IPS-11a (cell line): ENCODE measurements around the gene DGLUCY.

Experiments
- H3K4me3 ChIP-seq: one replicate; pipeline ENCODE4 v1.5.1; 2013; ENCODE audit warnings: low read depth, low read length, control low read depth

The DGLUCY gene

DNA sequence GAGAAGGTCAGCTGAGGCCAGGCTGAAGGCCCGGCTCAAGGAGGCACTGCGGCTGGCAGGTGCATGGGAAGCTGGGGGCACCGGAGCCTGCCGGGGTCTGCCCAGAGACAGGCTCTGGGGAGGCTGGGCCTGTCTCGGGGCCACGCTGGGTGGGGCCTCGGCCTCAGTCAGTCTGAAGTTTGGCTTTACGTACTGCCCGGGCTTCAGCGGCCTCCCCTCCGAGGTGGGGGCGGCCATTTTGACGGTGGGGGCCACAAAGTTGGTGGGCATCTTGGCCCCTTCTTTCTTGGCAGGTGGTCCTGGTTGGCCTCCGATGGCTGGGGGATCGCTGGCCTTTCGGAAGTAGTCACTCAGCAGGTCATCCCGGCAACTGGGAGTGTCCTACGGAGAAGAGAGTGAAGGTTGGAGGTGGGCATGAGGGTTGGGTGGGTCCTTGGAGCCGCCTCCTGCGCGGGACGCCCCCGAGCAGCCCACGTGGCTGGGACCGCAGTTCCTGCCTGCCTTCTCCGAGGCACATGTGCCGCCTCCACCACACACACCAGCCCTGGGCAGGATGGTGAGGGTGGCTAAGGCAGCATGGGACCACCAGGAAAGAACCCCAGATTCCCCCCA lies 159.5 kb downstream of the DGLUCY start:
- no peak overlapping the region for H3K4me3 ChIP-seq

DNA sequence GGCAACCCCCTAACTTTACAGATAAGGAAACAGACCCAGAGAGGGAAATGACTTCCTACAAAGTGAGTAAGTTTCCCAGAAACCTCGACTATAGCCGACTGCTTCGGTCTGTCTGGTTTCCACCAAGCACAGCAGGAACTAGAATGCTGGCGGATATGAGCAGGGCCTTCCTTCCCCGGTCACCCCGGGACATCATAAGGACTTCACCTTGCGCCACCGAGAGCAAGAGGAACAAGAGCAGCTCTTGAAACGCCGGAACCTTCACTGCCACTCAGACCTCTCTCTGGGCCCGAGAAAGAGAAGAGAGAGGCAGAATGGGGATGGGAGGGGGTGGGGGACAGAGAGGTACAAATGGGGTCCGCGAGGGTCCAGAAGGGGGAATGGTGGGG lies 160.0 kb downstream of the DGLUCY start:
- H3K4me3 ChIP-seq, result no peak overlapping the region

DNA sequence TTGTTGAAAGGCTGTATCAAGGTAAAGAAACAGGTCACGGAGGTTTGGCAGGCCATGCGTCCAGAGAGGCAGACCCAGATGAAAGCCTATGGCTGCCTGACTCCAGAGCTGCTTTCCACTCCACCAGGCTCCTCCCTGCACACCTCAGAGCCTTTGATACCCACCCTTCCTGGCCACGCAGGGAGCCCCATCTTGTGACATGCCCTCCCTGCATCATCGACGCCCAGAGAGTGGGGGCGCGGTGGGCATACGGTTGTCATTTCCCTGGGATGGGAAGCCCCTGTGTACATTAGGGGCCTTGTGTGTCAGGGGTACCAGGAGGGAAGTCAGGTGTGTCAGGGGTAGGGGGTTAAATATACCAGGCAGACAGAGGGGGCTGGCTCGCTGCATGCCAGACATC lies 160.9 kb downstream of the DGLUCY start:
- no peak overlapping the region for H3K4me3 ChIP-seq
